Lower leg skin (tissue), 3 donors: Measurements from ENCODE around the gene FGGY.

Experiments
- POLR2A ChIP-seq, 2 donors: fragments of 450-650 bp; IDR thresholded peaks; one replicate each; pipeline ENCODE4 v1.6.1; 2016 to 2017; ENCODE audit warnings: antibody characterized with exemption in 2 of 2, mild to moderate bottlenecking in 1 of 2, moderate library complexity in 1 of 2
- TF ChIP-seq, protein P1 (sequence below), 3 donors: fragments of 450-650 bp; IDR thresholded peaks; one replicate each; pipeline ENCODE4 v1.5.1; 2016; ENCODE audit warnings: antibody characterized with exemption in 3 of 3, mild to moderate bottlenecking in 3 of 3, moderate library complexity in 2 of 3

DNA sequence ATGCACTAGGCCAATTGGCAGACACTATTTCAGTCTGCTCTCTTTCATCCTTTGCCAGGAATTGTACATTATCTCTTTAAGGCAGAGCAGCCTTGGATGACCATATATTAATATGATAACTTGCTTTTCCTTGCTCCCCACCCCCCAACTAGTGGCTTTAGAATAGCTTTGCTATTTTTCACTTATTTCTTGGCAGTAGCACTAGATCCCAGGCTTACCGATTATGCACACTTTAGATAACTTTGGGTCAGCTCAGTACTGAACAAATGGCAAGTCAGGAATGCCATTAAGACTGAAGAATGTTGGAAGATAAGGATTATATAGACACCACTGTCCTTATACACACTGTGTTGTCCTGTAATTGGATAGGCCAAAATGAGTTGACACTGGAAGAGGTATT is 146.4 kb downstream of the FGGY start:
- TF ChIP-seq, protein P1, sequence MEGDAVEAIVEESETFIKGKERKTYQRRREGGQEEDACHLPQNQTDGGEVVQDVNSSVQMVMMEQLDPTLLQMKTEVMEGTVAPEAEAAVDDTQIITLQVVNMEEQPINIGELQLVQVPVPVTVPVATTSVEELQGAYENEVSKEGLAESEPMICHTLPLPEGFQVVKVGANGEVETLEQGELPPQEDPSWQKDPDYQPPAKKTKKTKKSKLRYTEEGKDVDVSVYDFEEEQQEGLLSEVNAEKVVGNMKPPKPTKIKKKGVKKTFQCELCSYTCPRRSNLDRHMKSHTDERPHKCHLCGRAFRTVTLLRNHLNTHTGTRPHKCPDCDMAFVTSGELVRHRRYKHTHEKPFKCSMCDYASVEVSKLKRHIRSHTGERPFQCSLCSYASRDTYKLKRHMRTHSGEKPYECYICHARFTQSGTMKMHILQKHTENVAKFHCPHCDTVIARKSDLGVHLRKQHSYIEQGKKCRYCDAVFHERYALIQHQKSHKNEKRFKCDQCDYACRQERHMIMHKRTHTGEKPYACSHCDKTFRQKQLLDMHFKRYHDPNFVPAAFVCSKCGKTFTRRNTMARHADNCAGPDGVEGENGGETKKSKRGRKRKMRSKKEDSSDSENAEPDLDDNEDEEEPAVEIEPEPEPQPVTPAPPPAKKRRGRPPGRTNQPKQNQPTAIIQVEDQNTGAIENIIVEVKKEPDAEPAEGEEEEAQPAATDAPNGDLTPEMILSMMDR (IDR thresholded peaks at IDR 0.05): no peak
- TF ChIP-seq POLR2A (IDR thresholded peaks at IDR 0.05): no peak
